Astrocyte of the cerebellum (primary cell): Measurements from ENCODE around the gene PLEKHF1.

Experiments
- DNase-seq: peaks from one replicate; pipeline ENCODE4 v3.0.0-alpha.2; 2011; ENCODE audit warnings: low read depth
- H3K4me3 ChIP-seq: 2 replicates; pipeline ENCODE4 v1.5.1; 2011; ENCODE audit warnings: mild to moderate bottlenecking, low read depth, low read length, moderate library complexity
- CTCF ChIP-seq: IDR thresholded peaks from 2 replicates; pipeline ENCODE4 v1.5.1; 2012; ENCODE audit warnings: low read length, low read depth, moderate library complexity, mild to moderate bottlenecking; ENCODE audit errors: missing control alignments
- in situ Hi-C: cut with HindIII; loops from 2 replicates; pipeline ENCODE4 v1.10.0; 2017; ENCODE audit warnings: low sequenced_read_pairs

The PLEKHF1 gene

GRCh38 chr19:29711584-29712132 is 46.4 kb downstream of the PLEKHF1 start:
- DNase-seq, result no peak
- TF ChIP-seq CTCF, result no peak
- no peak overlapping the region for H3K4me3 ChIP-seq
- in situ Hi-C loops, result no loop called here

- no peak overlapping the region for H3K4me3 ChIP-seq
- no peak for TF ChIP-seq CTCF
- in situ Hi-C loops, result no loop called here
- DNase-seq, result no peak
Measured at GRCh38 chr19:29712744-29713516, 47.7 kb downstream of the PLEKHF1 start.

GRCh38 chr19:29714371-29714952 is 49.2 kb downstream of the PLEKHF1 start:
- no peak for TF ChIP-seq CTCF
- DNase-seq, result no peak
- in situ Hi-C loops, result no loop called here
- peak overlapping the region; percentile 85 for H3K4me3 ChIP-seq

- H3K4me3 ChIP-seq, result peak within 1 kb of the TSS; percentile 85
- TF ChIP-seq CTCF, result no peak
- no peak for DNase-seq
- in situ Hi-C loops, result loop anchor here (5.0 kb wide), 1 partner anchor 108 kb away; the partner anchor contains the start of gene POP4
Measured at GRCh38 chr19:29714953-29715700, 49.9 kb downstream of the PLEKHF1 start, which contains the start of gene C19orf12. Gene C19orf12 (minus strand): TSS chr19:29715261. CDS start chr19:29708413, 6,848 bp downstream.

GRCh38 chr19:29715701-29716581 is 50.7 kb downstream of the PLEKHF1 start:
- in situ Hi-C loops, result loop anchor here (5.0 kb wide), 1 partner anchor 109 kb away; the partner anchor contains the start of gene POP4
- no peak for TF ChIP-seq CTCF
- DNase-seq, result no peak
- peak overlapping the region; percentile 85 for H3K4me3 ChIP-seq

GRCh38 chr19:29717051-29717450 is 51.8 kb downstream of the PLEKHF1 start:
- H3K4me3 ChIP-seq, result no peak overlapping the region
- no peak for DNase-seq

More at GRCh38 chr19:29717051-29717450, 51.8 kb downstream of the PLEKHF1 start:
- in situ Hi-C loops, result loop anchor here (5.0 kb wide), 1 partner anchor 110 kb away; the partner anchor contains the start of gene POP4
- TF ChIP-seq CTCF, result no peak
